HepG2 (cell line): ENCODE data around the gene ASB16. TPM values are rescaled to one million over a fixed set of nuclear protein-coding genes. Genes with fewer than 3 reads are reported as not detected.
A peak's percentile ranks its signal among the peaks of the same experiment; 100 is the strongest.

ENCODE experiments used
- CC2D1A ChIP-seq: sonication (generic); formaldehyde crosslinking; IDR thresholded peaks from 2 replicates; pipeline ENCODE4 v1.8.1; 2023; ENCODE audit warnings: mild to moderate bottlenecking, missing genetic modification reagents
- DNMT3B ChIP-seq: conservative IDR thresholded peaks from 2 replicates; pipeline ENCODE4 v1.6.1; 2016; ENCODE audit warnings: missing biosample characterization, control low read depth
- FOXJ3 ChIP-seq: sonication (generic); formaldehyde crosslinking; IDR thresholded peaks from 2 replicates; pipeline ENCODE4 v1.4.0; 2020; ENCODE audit warnings: missing genetic modification reagents, mild to moderate bottlenecking, borderline replicate concordance
- MLX ChIP-seq: IDR thresholded peaks from 2 replicates; pipeline ENCODE4 v1.6.1; 2016
- PTBP1 ChIP-seq: fragments of 200-400 bp; formaldehyde crosslinking; IDR thresholded peaks from 2 replicates; pipeline ENCODE4 v1.6.1; 2018; ENCODE audit warnings: low read length, low read depth; ENCODE audit not compliant: poor library complexity, severe bottlenecking
- RAD51 ChIP-seq: fragments of 450-650 bp; IDR thresholded peaks from 2 replicates; pipeline ENCODE4 v1.6.1; 2016; ENCODE audit warnings: borderline replicate concordance
- REXO4 ChIP-seq: sonication (generic); formaldehyde crosslinking; IDR thresholded peaks from 2 replicates; pipeline ENCODE4 v1.8.0; 2022; ENCODE audit warnings: missing genetic modification reagents, mild to moderate bottlenecking, borderline replicate concordance
- RNF2 ChIP-seq: fragments of 450-650 bp; conservative IDR thresholded peaks from 2 replicates; pipeline ENCODE4 v1.6.1; 2016; ENCODE audit warnings: low read depth
- SALL1 ChIP-seq: sonication (generic); formaldehyde crosslinking; IDR thresholded peaks from 2 replicates; pipeline ENCODE4 v1.8.0; 2022; ENCODE audit warnings: mild to moderate bottlenecking, missing genetic modification reagents
- SIN3B ChIP-seq: fragments of 150-350 bp; IDR thresholded peaks from 2 replicates; pipeline ENCODE4 v1.6.1; 2014; ENCODE audit warnings: low read length
- YEATS4 ChIP-seq: sonication (generic); formaldehyde crosslinking; IDR thresholded peaks from 2 replicates; pipeline ENCODE4 v1.4.0; 2020; ENCODE audit warnings: missing genetic modification reagents, borderline replicate concordance
- ZBTB21 ChIP-seq: sonication (generic); formaldehyde crosslinking; IDR thresholded peaks from 2 replicates; pipeline ENCODE4 v1.4.0; 2020; ENCODE audit warnings: missing genetic modification reagents
- ZBTB42 ChIP-seq: sonication (generic); formaldehyde crosslinking; IDR thresholded peaks from 2 replicates; pipeline ENCODE4 v1.5.0; 2020; ENCODE audit warnings: mild to moderate bottlenecking, missing genetic modification reagents
- ZC3H13 ChIP-seq: sonication (generic); formaldehyde crosslinking; IDR thresholded peaks from 2 replicates; pipeline ENCODE4 v1.8.1; 2023; ENCODE audit warnings: mild to moderate bottlenecking, missing genetic modification reagents, moderate library complexity
- ZMAT3 ChIP-seq: sonication (generic); formaldehyde crosslinking; conservative IDR thresholded peaks from 2 replicates; pipeline ENCODE4 v1.7.0; 2021; ENCODE audit warnings: missing genetic modification reagents
- ZNF224 ChIP-seq: sonication (generic); formaldehyde crosslinking; IDR thresholded peaks from 2 replicates; pipeline ENCODE4 v1.5.0; 2020; ENCODE audit warnings: mild to moderate bottlenecking, missing genetic modification reagents
- ZNF337 ChIP-seq: sonication (generic); formaldehyde crosslinking; IDR thresholded peaks from 2 replicates; pipeline ENCODE4 v1.5.1; 2020; ENCODE audit warnings: missing genetic modification reagents, low read depth, mild to moderate bottlenecking, borderline replicate concordance
- ZNF605 ChIP-seq: sonication (generic); formaldehyde crosslinking; IDR thresholded peaks from 2 replicates; pipeline ENCODE4 v1.8.0; 2022; ENCODE audit warnings: mild to moderate bottlenecking, missing genetic modification reagents
- polyA plus RNA-seq, 8 experiments: library from polyadenylated mRNA; depleted of rRNA in 3 of 8; stranded (reverse) in 7 of 8; unstranded in 1 of 8; fragments of >200 nt; fragmentation: Illumina TruSeq in 4 of 8; extraction: Trizol in 4 of 8; gene quantifications; 2 replicates each; pipeline versions ENCODE4 v1.2.1 to v1.2.3, GENCODE V29; 2011 to 2016; ENCODE audit warnings: low read depth in 4 of 8, missing spikeins in 1 of 8, mixed read lengths in 1 of 8; ENCODE audit not compliant: insufficient read depth in 1 of 8
- total RNA-seq, 5 experiments: library from RNA; depleted of rRNA; stranded (reverse); fragments of >200 nt; fragmentation: Illumina TruSeq; extraction: Trizol; gene quantifications; 2 replicates each; pipeline ENCODE4 v1.2.3, GENCODE V29; 2016; ENCODE audit warnings: low read depth in 1 of 5
- TF ChIP-seq, protein P1 (sequence below): sonication (generic); formaldehyde crosslinking; IDR thresholded peaks from 2 replicates; pipeline ENCODE4 v1.8.1; 2023; ENCODE audit warnings: mild to moderate bottlenecking, moderate library complexity, missing genetic modification reagents
- TF ChIP-seq, protein P2 (sequence below): sonication (generic); formaldehyde crosslinking; IDR thresholded peaks from 2 replicates; pipeline ENCODE4 v1.5.1; 2020; ENCODE audit warnings: missing genetic modification reagents, mild to moderate bottlenecking, borderline replicate concordance
- TF ChIP-seq, protein P3 (sequence below): sonication (generic); formaldehyde crosslinking; IDR thresholded peaks from 2 replicates; pipeline ENCODE4 v1.4.0; 2020; ENCODE audit warnings: low read depth, mild to moderate bottlenecking, missing genetic modification reagents
- TF ChIP-seq, protein P4 (sequence below): sonication (generic); formaldehyde crosslinking; IDR thresholded peaks from 2 replicates; pipeline ENCODE4 v1.4.0; 2020; ENCODE audit warnings: mild to moderate bottlenecking, missing genetic modification reagents
- TF ChIP-seq, protein P5 (sequence below): sonication (generic); formaldehyde crosslinking; IDR thresholded peaks from 2 replicates; pipeline ENCODE4 v1.4.0; 2020; ENCODE audit warnings: mild to moderate bottlenecking, missing genetic modification reagents
- TF ChIP-seq, protein P6 (sequence below): fragments of 450-650 bp; IDR thresholded peaks from 2 replicates; pipeline ENCODE4 v1.6.1; 2016

The ASB16 gene
- total and polyA plus RNA-seq, 2 of the 13 experiments (the other 11 are each of a cell fraction or from before 2014, with no cell fraction given), result 0.07 TPM; not detected in 1

DNA sequence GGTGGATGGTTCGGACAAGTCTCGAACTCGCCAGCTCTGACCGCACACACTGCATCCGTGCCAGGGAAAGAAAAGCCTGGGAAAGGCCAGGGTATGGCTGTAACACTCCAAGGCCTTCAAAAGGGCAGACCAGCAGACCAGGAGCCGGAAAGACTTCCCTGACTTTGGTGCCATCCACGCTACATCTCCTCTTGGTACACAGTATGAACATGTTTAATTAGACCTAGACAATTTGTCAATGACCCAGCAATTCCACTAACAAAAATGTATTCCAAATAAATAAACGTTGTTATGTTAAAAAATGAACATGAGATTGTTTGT lies 46.4 kb upstream of the ASB16 start (continued):
- TF ChIP-seq ZNF337 (0 out of 2 replicates have a peak, but pooled peaks have one; percentile 48), ZMAT3 (CRISPR knock-in tag) (0 out of 2 replicates have a peak, but pooled peaks have one; percentile 53), ZNF605 (CRISPR knock-in tag) (peak; percentile 2; the same call in 1 of the 2 replicates), ZNF224 (no peak), YEATS4 (CRISPR knock-in tag) (no peak; the same call in 1 of the 2 replicates), FOXJ3 (CRISPR knock-in tag) (peak; percentile 12; the same call in 1 of the 2 replicates), ZC3H13 (CRISPR knock-in tag) (peak; percentile 37; the same call in 1 of the 2 replicates), SALL1 (CRISPR knock-in tag) (peak; percentile 12; the same call in 1 of the 2 replicates), ZBTB42 (no peak), RAD51 (no peak), RNF2 (0 out of 2 replicates have a peak, but pooled peaks have one; percentile 1), REXO4 (CRISPR knock-in tag) (no peak), PTBP1 (no peak), ZBTB21 (CRISPR knock-in tag) (0 out of 2 replicates have a peak, but pooled peaks have one; percentile 6), CC2D1A (CRISPR knock-in tag) (no peak), DNMT3B (CRISPR knock-in tag) (no peak), MLX (CRISPR knock-in tag) (no peak), SIN3B (no peak)
- TF ChIP-seq, protein P1, sequence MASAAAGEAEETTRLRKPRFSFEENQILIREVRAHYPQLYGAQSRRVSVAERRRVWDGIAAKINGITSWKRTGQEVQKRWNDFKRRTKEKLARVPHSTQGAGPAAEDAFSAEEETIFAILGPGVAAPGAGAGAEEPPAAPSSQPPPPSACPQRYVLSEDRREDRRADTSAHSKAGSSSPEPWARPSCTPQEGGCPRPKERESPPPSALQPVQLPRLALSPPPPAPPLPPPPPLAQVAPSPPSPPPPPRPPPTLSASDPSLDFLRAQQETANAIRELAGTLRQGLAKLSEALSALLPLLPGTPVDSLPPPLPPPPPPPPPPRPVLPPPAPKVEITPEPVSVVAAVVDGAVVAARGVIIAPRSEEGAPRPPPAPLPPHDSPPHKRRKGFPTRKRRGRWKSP, result 0 out of 2 replicates have a peak, but pooled peaks have one; percentile 33
- TF ChIP-seq, protein P2, sequence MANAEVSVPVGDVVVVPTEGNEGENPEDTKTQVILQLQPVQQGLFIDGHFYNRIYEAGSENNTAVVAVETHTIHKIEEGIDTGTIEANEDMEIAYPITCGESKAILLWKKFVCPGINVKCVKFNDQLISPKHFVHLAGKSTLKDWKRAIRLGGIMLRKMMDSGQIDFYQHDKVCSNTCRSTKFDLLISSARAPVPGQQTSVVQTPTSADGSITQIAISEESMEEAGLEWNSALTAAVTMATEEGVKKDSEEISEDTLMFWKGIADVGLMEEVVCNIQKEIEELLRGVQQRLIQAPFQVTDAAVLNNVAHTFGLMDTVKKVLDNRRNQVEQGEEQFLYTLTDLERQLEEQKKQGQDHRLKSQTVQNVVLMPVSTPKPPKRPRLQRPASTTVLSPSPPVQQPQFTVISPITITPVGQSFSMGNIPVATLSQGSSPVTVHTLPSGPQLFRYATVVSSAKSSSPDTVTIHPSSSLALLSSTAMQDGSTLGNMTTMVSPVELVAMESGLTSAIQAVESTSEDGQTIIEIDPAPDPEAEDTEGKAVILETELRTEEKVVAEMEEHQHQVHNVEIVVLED (CRISPR knock-in tag), result no peak
- TF ChIP-seq, protein P3, sequence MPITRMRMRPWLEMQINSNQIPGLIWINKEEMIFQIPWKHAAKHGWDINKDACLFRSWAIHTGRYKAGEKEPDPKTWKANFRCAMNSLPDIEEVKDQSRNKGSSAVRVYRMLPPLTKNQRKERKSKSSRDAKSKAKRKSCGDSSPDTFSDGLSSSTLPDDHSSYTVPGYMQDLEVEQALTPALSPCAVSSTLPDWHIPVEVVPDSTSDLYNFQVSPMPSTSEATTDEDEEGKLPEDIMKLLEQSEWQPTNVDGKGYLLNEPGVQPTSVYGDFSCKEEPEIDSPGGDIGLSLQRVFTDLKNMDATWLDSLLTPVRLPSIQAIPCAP (CRISPR knock-in tag), result 0 out of 2 replicates have a peak, but pooled peaks have one; percentile 6
- TF ChIP-seq, protein P4, sequence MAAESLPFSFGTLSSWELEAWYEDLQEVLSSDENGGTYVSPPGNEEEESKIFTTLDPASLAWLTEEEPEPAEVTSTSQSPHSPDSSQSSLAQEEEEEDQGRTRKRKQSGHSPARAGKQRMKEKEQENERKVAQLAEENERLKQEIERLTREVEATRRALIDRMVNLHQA (CRISPR knock-in tag), result no peak
- TF ChIP-seq, protein P5, sequence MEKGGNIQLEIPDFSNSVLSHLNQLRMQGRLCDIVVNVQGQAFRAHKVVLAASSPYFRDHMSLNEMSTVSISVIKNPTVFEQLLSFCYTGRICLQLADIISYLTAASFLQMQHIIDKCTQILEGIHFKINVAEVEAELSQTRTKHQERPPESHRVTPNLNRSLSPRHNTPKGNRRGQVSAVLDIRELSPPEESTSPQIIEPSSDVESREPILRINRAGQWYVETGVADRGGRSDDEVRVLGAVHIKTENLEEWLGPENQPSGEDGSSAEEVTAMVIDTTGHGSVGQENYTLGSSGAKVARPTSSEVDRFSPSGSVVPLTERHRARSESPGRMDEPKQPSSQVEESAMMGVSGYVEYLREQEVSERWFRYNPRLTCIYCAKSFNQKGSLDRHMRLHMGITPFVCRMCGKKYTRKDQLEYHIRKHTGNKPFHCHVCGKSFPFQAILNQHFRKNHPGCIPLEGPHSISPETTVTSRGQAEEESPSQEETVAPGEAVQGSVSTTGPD (CRISPR knock-in tag), result 0 out of 2 replicates have a peak, but pooled peaks have one; percentile 29
- TF ChIP-seq, protein P6, sequence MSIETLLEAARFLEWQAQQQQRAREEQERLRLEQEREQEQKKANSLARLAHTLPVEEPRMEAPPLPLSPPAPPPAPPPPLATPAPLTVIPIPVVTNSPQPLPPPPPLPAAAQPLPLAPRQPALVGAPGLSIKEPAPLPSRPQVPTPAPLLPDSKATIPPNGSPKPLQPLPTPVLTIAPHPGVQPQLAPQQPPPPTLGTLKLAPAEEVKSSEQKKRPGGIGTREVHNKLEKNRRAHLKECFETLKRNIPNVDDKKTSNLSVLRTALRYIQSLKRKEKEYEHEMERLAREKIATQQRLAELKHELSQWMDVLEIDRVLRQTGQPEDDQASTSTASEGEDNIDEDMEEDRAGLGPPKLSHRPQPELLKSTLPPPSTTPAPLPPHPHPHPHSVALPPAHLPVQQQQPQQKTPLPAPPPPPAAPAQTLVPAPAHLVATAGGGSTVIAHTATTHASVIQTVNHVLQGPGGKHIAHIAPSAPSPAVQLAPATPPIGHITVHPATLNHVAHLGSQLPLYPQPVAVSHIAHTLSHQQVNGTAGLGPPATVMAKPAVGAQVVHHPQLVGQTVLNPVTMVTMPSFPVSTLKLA, result no peak
